HepG2 (cell line): ENCODE results near the gene RIPOR3. TPM values are rescaled to one million over a fixed set of nuclear protein-coding genes. Genes with fewer than 3 reads are reported as not detected.
A peak's percentile ranks its signal among the peaks of the same experiment; 100 is the strongest.

Source experiments
- AKAP8 ChIP-seq: sonication (generic); formaldehyde crosslinking; IDR thresholded peaks from 2 replicates; pipeline ENCODE4 v1.5.1; 2020; ENCODE audit warnings: mild to moderate bottlenecking, missing genetic modification reagents
- DPF2 ChIP-seq: sonication (generic); formaldehyde crosslinking; IDR thresholded peaks from 2 replicates; pipeline ENCODE4 v1.4.0; 2020; ENCODE audit warnings: mild to moderate bottlenecking, low read depth, missing genetic modification reagents, borderline replicate concordance
- FOXJ3 ChIP-seq: sonication (generic); formaldehyde crosslinking; IDR thresholded peaks from 2 replicates; pipeline ENCODE4 v1.4.0; 2020; ENCODE audit warnings: missing genetic modification reagents, mild to moderate bottlenecking, borderline replicate concordance
- PAXIP1 ChIP-seq: sonication (generic); formaldehyde crosslinking; conservative IDR thresholded peaks from 2 replicates; pipeline ENCODE4 v1.4.0; 2020; ENCODE audit warnings: mild to moderate bottlenecking, missing genetic modification reagents, moderate library complexity
- RFXANK ChIP-seq: IDR thresholded peaks from 2 replicates; pipeline ENCODE4 v1.6.1; 2016
- ZBTB34 ChIP-seq: sonication (generic); formaldehyde crosslinking; IDR thresholded peaks from 2 replicates; pipeline ENCODE4 v1.8.0; 2022; ENCODE audit warnings: mild to moderate bottlenecking, missing genetic modification reagents
- ZNF570 ChIP-seq: sonication (generic); formaldehyde crosslinking; IDR thresholded peaks from 2 replicates; pipeline ENCODE4 v1.4.0; 2020; ENCODE audit warnings: mild to moderate bottlenecking, missing genetic modification reagents, borderline replicate concordance
- ZNF747 ChIP-seq: sonication (generic); formaldehyde crosslinking; IDR thresholded peaks from 2 replicates; pipeline ENCODE4 v1.8.1; 2023; ENCODE audit warnings: missing genetic modification reagents, mild to moderate bottlenecking, borderline replicate concordance
- ZSCAN25 ChIP-seq: sonication (generic); formaldehyde crosslinking; IDR thresholded peaks from 2 replicates; pipeline ENCODE4 v1.8.0; 2022; ENCODE audit warnings: mild to moderate bottlenecking, missing genetic modification reagents
- polyA plus RNA-seq, 8 experiments: library from polyadenylated mRNA; depleted of rRNA in 3 of 8; stranded (reverse) in 7 of 8; unstranded in 1 of 8; fragments of >200 nt; fragmentation: Illumina TruSeq in 4 of 8; extraction: Trizol in 4 of 8; gene quantifications; 2 replicates each; pipeline versions ENCODE4 v1.2.1 to v1.2.3, GENCODE V29; 2011 to 2016; ENCODE audit warnings: low read depth in 4 of 8, missing spikeins in 1 of 8, mixed read lengths in 1 of 8; ENCODE audit not compliant: insufficient read depth in 1 of 8
- total RNA-seq, 5 experiments: library from RNA; depleted of rRNA; stranded (reverse); fragments of >200 nt; fragmentation: Illumina TruSeq; extraction: Trizol; gene quantifications; 2 replicates each; pipeline ENCODE4 v1.2.3, GENCODE V29; 2016; ENCODE audit warnings: low read depth in 1 of 5
- TF ChIP-seq, protein P1 (sequence below): sonication (generic); formaldehyde crosslinking; IDR thresholded peaks from 2 replicates; pipeline ENCODE4 v1.8.0; 2022; ENCODE audit warnings: missing genetic modification reagents, mild to moderate bottlenecking, borderline replicate concordance
- TF ChIP-seq, protein P2 (sequence below), 2 experiments: fragments of 450-650 bp in 1 of 2; sonication (generic) in 1 of 2; formaldehyde crosslinking in 1 of 2; IDR thresholded peaks; 2 replicates each; pipeline versions ENCODE4 v1.6.1 to v1.8.0; 2016 to 2022; ENCODE audit warnings: antibody characterized with exemption in 1 of 2, mild to moderate bottlenecking in 1 of 2, missing genetic modification reagents in 1 of 2

RIPOR3 gene
- total and polyA plus RNA-seq, 2 of the 13 experiments (the other 11 are each of a cell fraction or from before 2014, with no cell fraction given): 0.18 TPM; not detected in 1

- TF ChIP-seq, protein P1, sequence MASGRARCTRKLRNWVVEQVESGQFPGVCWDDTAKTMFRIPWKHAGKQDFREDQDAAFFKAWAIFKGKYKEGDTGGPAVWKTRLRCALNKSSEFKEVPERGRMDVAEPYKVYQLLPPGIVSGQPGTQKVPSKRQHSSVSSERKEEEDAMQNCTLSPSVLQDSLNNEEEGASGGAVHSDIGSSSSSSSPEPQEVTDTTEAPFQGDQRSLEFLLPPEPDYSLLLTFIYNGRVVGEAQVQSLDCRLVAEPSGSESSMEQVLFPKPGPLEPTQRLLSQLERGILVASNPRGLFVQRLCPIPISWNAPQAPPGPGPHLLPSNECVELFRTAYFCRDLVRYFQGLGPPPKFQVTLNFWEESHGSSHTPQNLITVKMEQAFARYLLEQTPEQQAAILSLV (CRISPR knock-in tag): peak; percentile 86
- TF ChIP-seq ZNF747 (CRISPR knock-in tag): peak; percentile 79; the same call in 1 of the 2 replicates
- TF ChIP-seq RFXANK (CRISPR knock-in tag): 0 out of 2 replicates have a peak, but pooled peaks have one; percentile 72
- TF ChIP-seq, protein P2, sequence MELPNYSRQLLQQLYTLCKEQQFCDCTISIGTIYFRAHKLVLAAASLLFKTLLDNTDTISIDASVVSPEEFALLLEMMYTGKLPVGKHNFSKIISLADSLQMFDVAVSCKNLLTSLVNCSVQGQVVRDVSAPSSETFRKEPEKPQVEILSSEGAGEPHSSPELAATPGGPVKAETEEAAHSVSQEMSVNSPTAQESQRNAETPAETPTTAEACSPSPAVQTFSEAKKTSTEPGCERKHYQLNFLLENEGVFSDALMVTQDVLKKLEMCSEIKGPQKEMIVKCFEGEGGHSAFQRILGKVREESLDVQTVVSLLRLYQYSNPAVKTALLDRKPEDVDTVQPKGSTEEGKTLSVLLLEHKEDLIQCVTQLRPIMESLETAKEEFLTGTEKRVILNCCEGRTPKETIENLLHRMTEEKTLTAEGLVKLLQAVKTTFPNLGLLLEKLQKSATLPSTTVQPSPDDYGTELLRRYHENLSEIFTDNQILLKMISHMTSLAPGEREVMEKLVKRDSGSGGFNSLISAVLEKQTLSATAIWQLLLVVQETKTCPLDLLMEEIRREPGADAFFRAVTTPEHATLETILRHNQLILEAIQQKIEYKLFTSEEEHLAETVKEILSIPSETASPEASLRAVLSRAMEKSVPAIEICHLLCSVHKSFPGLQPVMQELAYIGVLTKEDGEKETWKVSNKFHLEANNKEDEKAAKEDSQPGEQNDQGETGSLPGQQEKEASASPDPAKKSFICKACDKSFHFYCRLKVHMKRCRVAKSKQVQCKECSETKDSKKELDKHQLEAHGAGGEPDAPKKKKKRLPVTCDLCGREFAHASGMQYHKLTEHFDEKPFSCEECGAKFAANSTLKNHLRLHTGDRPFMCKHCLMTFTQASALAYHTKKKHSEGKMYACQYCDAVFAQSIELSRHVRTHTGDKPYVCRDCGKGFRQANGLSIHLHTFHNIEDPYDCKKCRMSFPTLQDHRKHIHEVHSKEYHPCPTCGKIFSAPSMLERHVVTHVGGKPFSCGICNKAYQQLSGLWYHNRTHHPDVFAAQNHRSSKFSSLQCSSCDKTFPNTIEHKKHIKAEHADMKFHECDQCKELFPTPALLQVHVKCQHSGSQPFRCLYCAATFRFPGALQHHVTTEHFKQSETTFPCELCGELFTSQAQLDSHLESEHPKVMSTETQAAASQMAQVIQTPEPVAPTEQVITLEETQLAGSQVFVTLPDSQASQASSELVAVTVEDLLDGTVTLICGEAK (IDR thresholded peaks at IDR 0.05): no peak
- TF ChIP-seq, protein P2 (CRISPR knock-in tag; IDR thresholded peaks at IDR 0.05): peak; percentile 88
- TF ChIP-seq ZNF570 (CRISPR knock-in tag): 0 out of 2 replicates have a peak, but pooled peaks have one; percentile 70
- no peak for TF ChIP-seq DPF2 (CRISPR knock-in tag)
- no peak for TF ChIP-seq ZBTB34 (CRISPR knock-in tag)
- peak; percentile 90 for TF ChIP-seq ZSCAN25 (CRISPR knock-in tag)
- TF ChIP-seq PAXIP1 (CRISPR knock-in tag): peak; percentile 74
- peak; percentile 79; the same call in 1 of the 2 replicates for TF ChIP-seq AKAP8 (CRISPR knock-in tag)
- TF ChIP-seq FOXJ3 (CRISPR knock-in tag): no peak; the same call in 1 of the 2 replicates
Measured at GRCh38 chr20:50731055-50731929, 40.0 kb upstream of the RIPOR3 start, which contains the start of gene PARD6B (continued).
